Measurements from ENCODE around the gene MCF2L2. TPM values are rescaled to one million over a fixed set of nuclear protein-coding genes. Genes with fewer than 3 reads are reported as not detected.

Gene MCF2L2
- total and polyA plus RNA-seq, 9 of the 15 experiments (the other 6 are each of a cell fraction or from before 2014, with no cell fraction given), result 0.56 to 4.2 (median 3.0) TPM

- Histone ChIP-seq H3K9me1 (ENCODE audit: control insufficient read depth, insufficient read depth, low read length) (no peaks in the 10 kb centered on the region), H2AFZ (ENCODE audit: low read depth, low read length) (no peak overlapping the region), H3K36me3 (ENCODE audit: control insufficient read depth, insufficient read depth, low read length) (no peaks in the 10 kb centered on the region), H3K4me3 (no peak overlapping the region), H3K79me2 (ENCODE audit: control insufficient read depth, insufficient read depth, low read length) (no peaks in the 10 kb centered on the region), H3K4me2 (ENCODE audit: insufficient read depth, low read length) (no peak overlapping the region), H3K4me1 (replicated peaks in 1 of 2; ENCODE audit: control insufficient read depth in 2 of 2, insufficient read depth in 2 of 2, low read length in 2 of 2) (no peaks in the 10 kb centered on the region; a peak in 1 of 5 replicates), H3K9me3 (replicated peaks; ENCODE audit: control insufficient read depth, insufficient read depth, low read depth, low read length) (no peaks in the 10 kb centered on the region), H4K20me1 (replicated peaks; ENCODE audit: control insufficient read depth, insufficient read depth, low read length) (no peaks in the 10 kb centered on the region), H3K27me3 (ENCODE audit: control insufficient read depth in 2 of 2, insufficient read depth in 2 of 2, low read length in 2 of 2) (no peaks in the 10 kb centered on the region), H3K27ac (ENCODE audit: extremely low read depth, low read depth, low read length) (no peak overlapping the region), H3K9ac (ENCODE audit: insufficient read depth in 1 of 2, low read depth in 2 of 2, low read length in 2 of 2) (no peak overlapping the region)
- POLR2A ChIA-PET, result no interaction called here
- no peak for DNase-seq (ENCODE audit: extremely low read depth in 1 of 4, low spot score in 3 of 4)
- CTCF ChIA-PET (ENCODE audit: low intra/inter-chr PET ratio), result no interaction called here
- no peak for ATAC-seq
- no peak for FAIRE-seq
- WGBS (ENCODE audit: insufficient coverage, low coverage, missing lambda C conversion rate), result 60% methylated on average over 2 of the region's 2 CpGs
- BruUV-seq (replicated peaks), result no TSS peak
- intact Hi-C loops (cut with micrococcal nuclease), result no loop called here
- in situ Hi-C loops (cut with MboI), result no loop called here
- TF ChIP-seq PRMT5 (CRISPR knock-in tag; IDR thresholded peaks at IDR 0.05) (no peak), HMBOX1 (IDR thresholded peaks at IDR 0.05) (no peak), CSDE1 (IDR thresholded peaks at IDR 0.05) (no peak)
- TF ChIP-seq, protein P1, sequence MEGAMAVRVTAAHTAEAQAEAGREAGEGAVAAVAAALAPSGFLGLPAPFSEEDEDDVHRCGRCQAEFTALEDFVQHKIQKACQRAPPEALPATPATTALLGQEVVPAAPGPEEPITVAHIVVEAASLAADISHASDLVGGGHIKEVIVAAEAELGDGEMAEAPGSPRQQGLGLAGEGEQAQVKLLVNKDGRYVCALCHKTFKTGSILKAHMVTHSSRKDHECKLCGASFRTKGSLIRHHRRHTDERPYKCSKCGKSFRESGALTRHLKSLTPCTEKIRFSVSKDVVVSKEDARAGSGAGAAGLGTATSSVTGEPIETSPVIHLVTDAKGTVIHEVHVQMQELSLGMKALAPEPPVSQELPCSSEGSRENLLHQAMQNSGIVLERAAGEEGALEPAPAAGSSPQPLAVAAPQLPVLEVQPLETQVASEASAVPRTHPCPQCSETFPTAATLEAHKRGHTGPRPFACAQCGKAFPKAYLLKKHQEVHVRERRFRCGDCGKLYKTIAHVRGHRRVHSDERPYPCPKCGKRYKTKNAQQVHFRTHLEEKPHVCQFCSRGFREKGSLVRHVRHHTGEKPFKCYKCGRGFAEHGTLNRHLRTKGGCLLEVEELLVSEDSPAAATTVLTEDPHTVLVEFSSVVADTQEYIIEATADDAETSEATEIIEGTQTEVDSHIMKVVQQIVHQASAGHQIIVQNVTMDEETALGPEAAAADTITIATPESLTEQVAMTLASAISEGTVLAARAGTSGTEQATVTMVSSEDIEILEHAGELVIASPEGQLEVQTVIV (CRISPR knock-in tag; IDR thresholded peaks at IDR 0.05; ENCODE audit: borderline replicate concordance), result no peak
- TF ChIP-seq, protein P2, sequence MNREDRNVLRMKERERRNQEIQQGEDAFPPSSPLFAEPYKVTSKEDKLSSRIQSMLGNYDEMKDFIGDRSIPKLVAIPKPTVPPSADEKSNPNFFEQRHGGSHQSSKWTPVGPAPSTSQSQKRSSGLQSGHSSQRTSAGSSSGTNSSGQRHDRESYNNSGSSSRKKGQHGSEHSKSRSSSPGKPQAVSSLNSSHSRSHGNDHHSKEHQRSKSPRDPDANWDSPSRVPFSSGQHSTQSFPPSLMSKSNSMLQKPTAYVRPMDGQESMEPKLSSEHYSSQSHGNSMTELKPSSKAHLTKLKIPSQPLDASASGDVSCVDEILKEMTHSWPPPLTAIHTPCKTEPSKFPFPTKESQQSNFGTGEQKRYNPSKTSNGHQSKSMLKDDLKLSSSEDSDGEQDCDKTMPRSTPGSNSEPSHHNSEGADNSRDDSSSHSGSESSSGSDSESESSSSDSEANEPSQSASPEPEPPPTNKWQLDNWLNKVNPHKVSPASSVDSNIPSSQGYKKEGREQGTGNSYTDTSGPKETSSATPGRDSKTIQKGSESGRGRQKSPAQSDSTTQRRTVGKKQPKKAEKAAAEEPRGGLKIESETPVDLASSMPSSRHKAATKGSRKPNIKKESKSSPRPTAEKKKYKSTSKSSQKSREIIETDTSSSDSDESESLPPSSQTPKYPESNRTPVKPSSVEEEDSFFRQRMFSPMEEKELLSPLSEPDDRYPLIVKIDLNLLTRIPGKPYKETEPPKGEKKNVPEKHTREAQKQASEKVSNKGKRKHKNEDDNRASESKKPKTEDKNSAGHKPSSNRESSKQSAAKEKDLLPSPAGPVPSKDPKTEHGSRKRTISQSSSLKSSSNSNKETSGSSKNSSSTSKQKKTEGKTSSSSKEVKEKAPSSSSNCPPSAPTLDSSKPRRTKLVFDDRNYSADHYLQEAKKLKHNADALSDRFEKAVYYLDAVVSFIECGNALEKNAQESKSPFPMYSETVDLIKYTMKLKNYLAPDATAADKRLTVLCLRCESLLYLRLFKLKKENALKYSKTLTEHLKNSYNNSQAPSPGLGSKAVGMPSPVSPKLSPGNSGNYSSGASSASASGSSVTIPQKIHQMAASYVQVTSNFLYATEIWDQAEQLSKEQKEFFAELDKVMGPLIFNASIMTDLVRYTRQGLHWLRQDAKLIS (CRISPR knock-in tag; IDR thresholded peaks at IDR 0.05), result no peak
Measured at GRCh38 chr3:183464480-183464879, 36.1 kb upstream of the MCF2L2 start.
